Fibroblast of the aortic adventitia (primary cell): ENCODE results near the gene TMEM81. TPM values are rescaled to one million over a fixed set of nuclear protein-coding genes. Genes with fewer than 3 reads are reported as not detected.

ENCODE experiments used
- DNase-seq: peaks from one replicate; pipeline ENCODE4 v3.0.0-alpha.2; 2010; ENCODE audit warnings: low read depth
- H3K4me3 ChIP-seq: 2 replicates; pipeline ENCODE4 v1.5.1; 2011; ENCODE audit warnings: low read depth, mild to moderate bottlenecking, control low read depth, low read length, moderate library complexity
- total RNA-seq: library from RNA; depleted of rRNA; stranded (reverse); fragments of >200 nt; gene quantifications from 2 replicates; pipeline ENCODE4 v1.2.3, GENCODE V29; 2012; ENCODE audit warnings: low replicate concordance
- TF ChIP-seq, protein P1 (sequence below): IDR thresholded peaks from 2 replicates; pipeline ENCODE4 v1.5.1; 2011; ENCODE audit warnings: mild to moderate bottlenecking, low read length, control low read depth, inconsistent platforms; ENCODE audit not compliant: insufficient read depth

TMEM81 gene
- total RNA-seq, 1 donor: 2.0 TPM

DNA sequence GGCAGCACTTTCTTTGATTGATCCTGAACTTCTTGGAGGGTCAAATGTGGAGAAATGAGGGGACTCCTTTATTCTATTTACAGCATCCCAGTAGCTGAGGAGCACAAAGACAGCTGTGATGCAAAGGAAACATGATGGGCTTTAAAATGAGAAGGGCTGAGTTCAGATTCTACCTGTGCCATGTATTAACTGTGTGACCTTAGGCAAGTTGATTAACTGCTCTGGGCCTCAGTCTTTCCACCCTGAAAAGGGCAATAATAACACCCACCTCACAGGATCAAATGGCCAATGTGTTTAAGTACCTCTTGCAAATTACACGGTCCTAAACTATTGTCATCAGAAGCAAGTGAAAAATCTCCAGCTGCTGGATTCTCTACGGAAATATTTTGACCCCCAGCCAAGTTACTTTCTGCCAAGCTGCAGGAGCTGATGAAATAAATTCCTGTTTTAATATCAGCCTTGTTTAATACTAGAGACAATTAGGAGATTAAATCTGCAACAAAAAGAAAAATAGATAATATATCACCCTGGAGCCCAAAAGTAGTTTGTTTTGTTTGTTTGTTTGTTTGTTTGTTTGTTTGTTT is 15.7 kb downstream of the TMEM81 start:
- no peak overlapping the region for H3K4me3 ChIP-seq
- DNase-seq: peak; percentile 76
- TF ChIP-seq, protein P1, sequence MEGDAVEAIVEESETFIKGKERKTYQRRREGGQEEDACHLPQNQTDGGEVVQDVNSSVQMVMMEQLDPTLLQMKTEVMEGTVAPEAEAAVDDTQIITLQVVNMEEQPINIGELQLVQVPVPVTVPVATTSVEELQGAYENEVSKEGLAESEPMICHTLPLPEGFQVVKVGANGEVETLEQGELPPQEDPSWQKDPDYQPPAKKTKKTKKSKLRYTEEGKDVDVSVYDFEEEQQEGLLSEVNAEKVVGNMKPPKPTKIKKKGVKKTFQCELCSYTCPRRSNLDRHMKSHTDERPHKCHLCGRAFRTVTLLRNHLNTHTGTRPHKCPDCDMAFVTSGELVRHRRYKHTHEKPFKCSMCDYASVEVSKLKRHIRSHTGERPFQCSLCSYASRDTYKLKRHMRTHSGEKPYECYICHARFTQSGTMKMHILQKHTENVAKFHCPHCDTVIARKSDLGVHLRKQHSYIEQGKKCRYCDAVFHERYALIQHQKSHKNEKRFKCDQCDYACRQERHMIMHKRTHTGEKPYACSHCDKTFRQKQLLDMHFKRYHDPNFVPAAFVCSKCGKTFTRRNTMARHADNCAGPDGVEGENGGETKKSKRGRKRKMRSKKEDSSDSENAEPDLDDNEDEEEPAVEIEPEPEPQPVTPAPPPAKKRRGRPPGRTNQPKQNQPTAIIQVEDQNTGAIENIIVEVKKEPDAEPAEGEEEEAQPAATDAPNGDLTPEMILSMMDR: no peak

GRCh38 chr1:205068001-205068400 is 16.3 kb downstream of the TMEM81 start:
- no peak for DNase-seq
- TF ChIP-seq, protein P1: no peak
- H3K4me3 ChIP-seq: no peak overlapping the region

GRCh38 chr1:205067031-205067430 is 17.2 kb downstream of the TMEM81 start:
- no peak for DNase-seq
- TF ChIP-seq, protein P1: no peak

GRCh38 chr1:205066141-205066818 is 18.0 kb downstream of the TMEM81 start:
- TF ChIP-seq, protein P1: peak; percentile 37
- H3K4me3 ChIP-seq: no peak overlapping the region
- peak; percentile 12 for DNase-seq

More at GRCh38 chr1:205067031-205067430, 17.2 kb downstream of the TMEM81 start:
- no peak overlapping the region for H3K4me3 ChIP-seq

GRCh38 chr1:205065666-205066065 is 18.6 kb downstream of the TMEM81 start:
- H3K4me3 ChIP-seq: no peak overlapping the region
- TF ChIP-seq, protein P1: no peak
- no peak for DNase-seq

GRCh38 chr1:205064741-205065316 is 19.4 kb downstream of the TMEM81 start:
- TF ChIP-seq, protein P1: no peak
- no peak for DNase-seq

More at GRCh38 chr1:205064741-205065316, 19.4 kb downstream of the TMEM81 start:
- H3K4me3 ChIP-seq: no peak overlapping the region
